HepG2 (cell line): ENCODE data around the gene C20orf204. TPM values are rescaled to one million over a fixed set of nuclear protein-coding genes. Genes with fewer than 3 reads are reported as not detected.
A peak's percentile ranks its signal among the peaks of the same experiment; 100 is the strongest.

Experiments used
- CBX5 ChIP-seq: sonication (generic); formaldehyde crosslinking; IDR thresholded peaks from 2 replicates; pipeline ENCODE4 v1.4.0; 2020; ENCODE audit warnings: missing genetic modification reagents, borderline replicate concordance
- CC2D1A ChIP-seq: sonication (generic); formaldehyde crosslinking; IDR thresholded peaks from 2 replicates; pipeline ENCODE4 v1.8.1; 2023; ENCODE audit warnings: mild to moderate bottlenecking, missing genetic modification reagents
- DNMT3B ChIP-seq: conservative IDR thresholded peaks from 2 replicates; pipeline ENCODE4 v1.6.1; 2016; ENCODE audit warnings: missing biosample characterization, control low read depth
- FOSL1 ChIP-seq: sonication (generic); formaldehyde crosslinking; IDR thresholded peaks from 2 replicates; pipeline ENCODE4 v1.9.0; 2021; ENCODE audit warnings: missing genetic modification reagents, borderline replicate concordance
- GMEB1 ChIP-seq: sonication (generic); formaldehyde crosslinking; IDR thresholded peaks from 2 replicates; pipeline ENCODE4 v1.5.1; 2020; ENCODE audit warnings: missing genetic modification reagents, mild to moderate bottlenecking, borderline replicate concordance
- GPN1 ChIP-seq: sonication (generic); formaldehyde crosslinking; IDR thresholded peaks from 2 replicates; pipeline ENCODE4 v1.5.1; 2020; ENCODE audit warnings: missing genetic modification reagents, borderline replicate concordance
- GTF3A ChIP-seq: sonication (generic); formaldehyde crosslinking; conservative IDR thresholded peaks from 2 replicates; pipeline ENCODE4 v1.4.0; 2020; ENCODE audit warnings: mild to moderate bottlenecking, missing genetic modification reagents
- HHEX ChIP-seq: IDR thresholded peaks from 2 replicates; pipeline ENCODE4 v1.6.1; 2016; ENCODE audit warnings: control low read depth
- HMGXB3 ChIP-seq: sonication (generic); formaldehyde crosslinking; IDR thresholded peaks from 2 replicates; pipeline ENCODE4 v1.4.0; 2020; ENCODE audit warnings: missing genetic modification reagents, borderline replicate concordance
- PBX3 ChIP-seq: sonication (generic); formaldehyde crosslinking; IDR thresholded peaks from 2 replicates; pipeline ENCODE4 v1.8.1; 2023; ENCODE audit warnings: missing genetic modification reagents, inconsistent platforms, borderline replicate concordance
- TAF1 ChIP-seq: sonication (generic); formaldehyde crosslinking; IDR thresholded peaks from 2 replicates; pipeline ENCODE4 v1.4.0; 2020; ENCODE audit warnings: missing genetic modification reagents
- ZKSCAN1 ChIP-seq: fragments of 150-350 bp; IDR thresholded peaks from 2 replicates; pipeline ENCODE4 v1.6.1; 2014; ENCODE audit warnings: low read length
- ZNF609 ChIP-seq: sonication (generic); formaldehyde crosslinking; IDR thresholded peaks from 2 replicates; pipeline ENCODE4 v1.4.0; 2020; ENCODE audit warnings: mild to moderate bottlenecking, missing genetic modification reagents, borderline replicate concordance
- ZNF660 ChIP-seq: sonication (generic); formaldehyde crosslinking; IDR thresholded peaks from 2 replicates; pipeline ENCODE4 v1.5.1; 2020; ENCODE audit warnings: mild to moderate bottlenecking, low read depth, missing genetic modification reagents, borderline replicate concordance
- ZNF891 ChIP-seq: sonication (generic); formaldehyde crosslinking; IDR thresholded peaks from 2 replicates; pipeline ENCODE4 v1.5.0; 2020; ENCODE audit warnings: mild to moderate bottlenecking, missing genetic modification reagents
- ZSCAN25 ChIP-seq: sonication (generic); formaldehyde crosslinking; IDR thresholded peaks from 2 replicates; pipeline ENCODE4 v1.8.0; 2022; ENCODE audit warnings: mild to moderate bottlenecking, missing genetic modification reagents
- polyA plus RNA-seq, 8 experiments: library from polyadenylated mRNA; depleted of rRNA in 3 of 8; stranded (reverse) in 7 of 8; unstranded in 1 of 8; fragments of >200 nt; fragmentation: Illumina TruSeq in 4 of 8; extraction: Trizol in 4 of 8; gene quantifications; 2 replicates each; pipeline versions ENCODE4 v1.2.1 to v1.2.3, GENCODE V29; 2011 to 2016; ENCODE audit warnings: low read depth in 4 of 8, missing spikeins in 1 of 8, mixed read lengths in 1 of 8; ENCODE audit not compliant: insufficient read depth in 1 of 8
- total RNA-seq, 5 experiments: library from RNA; depleted of rRNA; stranded (reverse); fragments of >200 nt; fragmentation: Illumina TruSeq; extraction: Trizol; gene quantifications; 2 replicates each; pipeline ENCODE4 v1.2.3, GENCODE V29; 2016; ENCODE audit warnings: low read depth in 1 of 5

The C20orf204 gene
- total and polyA plus RNA-seq, 2 of the 13 experiments (the other 11 are each of a cell fraction or from before 2014, with no cell fraction given) = 22.1 to 80.0 TPM

- TF ChIP-seq ZNF609 (CRISPR knock-in tag) = peak; percentile 61; the same call in 1 of the 2 replicates
- no peak for TF ChIP-seq PBX3
- TF ChIP-seq GPN1 (CRISPR knock-in tag) = no peak
- TF ChIP-seq FOSL1 (CRISPR knock-in tag) = no peak; the same call in 1 of the 2 replicates
- TF ChIP-seq DNMT3B (CRISPR knock-in tag) = no peak
- no peak for TF ChIP-seq HHEX (CRISPR knock-in tag)
- no peak for TF ChIP-seq ZNF660
- no peak; the same call in 1 of the 2 replicates for TF ChIP-seq TAF1 (CRISPR knock-in tag)
- no peak for TF ChIP-seq CBX5 (CRISPR knock-in tag)
- peak; percentile 6; the same call in 1 of the 2 replicates for TF ChIP-seq GTF3A
- TF ChIP-seq ZNF891 = no peak; the same call in 1 of the 2 replicates
- TF ChIP-seq CC2D1A (CRISPR knock-in tag) = no peak
- no peak for TF ChIP-seq GMEB1 (CRISPR knock-in tag)
- TF ChIP-seq ZSCAN25 (CRISPR knock-in tag) = peak; percentile 45; the same call in 1 of the 2 replicates
- TF ChIP-seq ZKSCAN1 = no peak
- no peak for TF ChIP-seq HMGXB3 (CRISPR knock-in tag)
Observed at GRCh38 chr20:64040231-64041039, 4.5 kb downstream of the C20orf204 start (continued).
